Smooth muscle cell (in vitro differentiated cells): ENCODE measurements around the gene BSND. TPM values are rescaled to one million over a fixed set of nuclear protein-coding genes. Genes with fewer than 3 reads are reported as not detected.

Experiments used
- DNase-seq: peaks from one replicate; lab custom pipeline; 2025; ENCODE audit not compliant: unreplicated experiment; lab: John Stamatoyannopoulos, UW
- H2AFZ ChIP-seq: fragments of 200-600 bp; sonication (generic); 2 replicates; pipeline ENCODE4 v1.6.0; 2016; ENCODE audit warnings: antibody characterized with exemption, low read depth, mild to moderate bottlenecking
- H3F3A ChIP-seq: fragments of 200-600 bp; sonication (generic); 2 replicates; pipeline ENCODE4 v1.6.0; 2017; ENCODE audit warnings: antibody characterized with exemption, low read depth
- H3K27ac ChIP-seq: fragments of 200-600 bp; sonication (generic); 2 replicates; pipeline ENCODE4 v1.5.1; 2016; ENCODE audit warnings: low read depth, mild to moderate bottlenecking
- H3K27me3 ChIP-seq: fragments of 200-600 bp; sonication (generic); 2 replicates; pipeline ENCODE4 v1.6.1; 2016; ENCODE audit warnings: low read depth, mild to moderate bottlenecking
- H3K36me3 ChIP-seq: fragments of 200-600 bp; sonication (generic); 2 replicates; pipeline ENCODE4 v1.5.1; 2016; ENCODE audit warnings: low read depth
- H3K4me1 ChIP-seq: fragments of 200-600 bp; sonication (generic); 2 replicates; pipeline ENCODE4 v1.5.1; 2016; ENCODE audit warnings: low read depth
- H3K4me2 ChIP-seq: fragments of 200-600 bp; sonication (generic); 2 replicates; pipeline ENCODE4 v1.6.0; 2016; ENCODE audit warnings: mild to moderate bottlenecking
- H3K4me3 ChIP-seq: fragments of 200-600 bp; sonication (generic); 2 replicates; pipeline ENCODE4 v1.5.1; 2016; ENCODE audit warnings: mild to moderate bottlenecking
- H3K79me2 ChIP-seq: fragments of 200-600 bp; sonication (generic); 2 replicates; pipeline ENCODE4 v1.6.0; 2016; ENCODE audit warnings: low read depth, mild to moderate bottlenecking
- H3K9ac ChIP-seq: fragments of 200-600 bp; sonication (generic); 2 replicates; pipeline ENCODE4 v1.6.0; 2016; ENCODE audit warnings: low read depth
- H3K9me3 ChIP-seq: fragments of 200-600 bp; sonication (generic); replicated peaks from 2 replicates; pipeline ENCODE4 v1.5.1; 2016; ENCODE audit warnings: low read depth
- H4K20me1 ChIP-seq: fragments of 200-600 bp; sonication (generic); 2 replicates; pipeline ENCODE4 v1.6.0; 2016; ENCODE audit warnings: low read depth
- CTCF ChIP-seq: fragments of 200-600 bp; sonication (generic); IDR thresholded peaks from 2 replicates; pipeline ENCODE4 v1.5.1; 2017; ENCODE audit warnings: borderline replicate concordance, mild to moderate bottlenecking, antibody characterized with exemption; ENCODE audit not compliant: insufficient read depth, poor library complexity, severe bottlenecking
- WGBS: methylation state at CpG from one replicate; pipeline ENCODE4 v1.1.7; 2016; ENCODE audit warnings: low lambda C conversion rate; 5-methylcytosine and 5-hydroxymethylcytosine counted together
- polyA plus RNA-seq: library from polyadenylated mRNA; unstranded; fragments of >200 nt; fragmentation: Nextera tagmentation; extraction: Ambion mirVana; gene quantifications from 2 replicates; pipeline ENCODE4 v1.2.1, GENCODE V29; 2016
- total RNA-seq: library from RNA; depleted of rRNA; stranded (reverse); fragments of >200 nt; gene quantifications from 2 replicates; pipeline ENCODE4 v1.2.3, GENCODE V29; 2014

The BSND gene
- total and polyA plus RNA-seq, 2 experiments from 2014 or later, result not detected

- Histone ChIP-seq H3F3A (no peaks in the 10 kb centered on the region), H3K4me2 (no peak overlapping the region), H3K4me1 (no peaks in the 10 kb centered on the region), H3K27ac (no peak overlapping the region), H2AFZ (no peak overlapping the region), H3K9ac (no peak overlapping the region), H3K4me3 (no peak overlapping the region), H3K27me3 (no peaks in the 10 kb centered on the region), H3K36me3 (no peaks in the 10 kb centered on the region), H3K9me3 (no peaks in the 10 kb centered on the region), H4K20me1 (no peaks in the 10 kb centered on the region), H3K79me2 (no peaks in the 10 kb centered on the region)
- no peak for DNase-seq
- 79% methylated on average over 9 of the region's 9 CpGs for WGBS
- no peak for TF ChIP-seq CTCF
Measured at GRCh38 chr1:55051621-55052020, 52.9 kb downstream of the BSND start.

GRCh38 chr1:55052221-55053142, 53.7 kb downstream of the BSND start:
- Histone ChIP-seq H4K20me1 (no peaks in the 10 kb centered on the region), H3K27ac (no peak overlapping the region), H3F3A (no peaks in the 10 kb centered on the region), H3K4me2 (no peak overlapping the region), H3K4me3 (no peak overlapping the region), H3K27me3 (no peaks in the 10 kb centered on the region), H3K4me1 (no peaks in the 10 kb centered on the region), H3K79me2 (no peaks in the 10 kb centered on the region), H2AFZ (no peak overlapping the region), H3K9ac (no peak overlapping the region), H3K36me3 (no peaks in the 10 kb centered on the region), H3K9me3 (no peaks in the 10 kb centered on the region)
- no peak for TF ChIP-seq CTCF
- no peak for DNase-seq
- WGBS, result 92% methylated on average over 26 of the region's 29 CpGs

DNA sequence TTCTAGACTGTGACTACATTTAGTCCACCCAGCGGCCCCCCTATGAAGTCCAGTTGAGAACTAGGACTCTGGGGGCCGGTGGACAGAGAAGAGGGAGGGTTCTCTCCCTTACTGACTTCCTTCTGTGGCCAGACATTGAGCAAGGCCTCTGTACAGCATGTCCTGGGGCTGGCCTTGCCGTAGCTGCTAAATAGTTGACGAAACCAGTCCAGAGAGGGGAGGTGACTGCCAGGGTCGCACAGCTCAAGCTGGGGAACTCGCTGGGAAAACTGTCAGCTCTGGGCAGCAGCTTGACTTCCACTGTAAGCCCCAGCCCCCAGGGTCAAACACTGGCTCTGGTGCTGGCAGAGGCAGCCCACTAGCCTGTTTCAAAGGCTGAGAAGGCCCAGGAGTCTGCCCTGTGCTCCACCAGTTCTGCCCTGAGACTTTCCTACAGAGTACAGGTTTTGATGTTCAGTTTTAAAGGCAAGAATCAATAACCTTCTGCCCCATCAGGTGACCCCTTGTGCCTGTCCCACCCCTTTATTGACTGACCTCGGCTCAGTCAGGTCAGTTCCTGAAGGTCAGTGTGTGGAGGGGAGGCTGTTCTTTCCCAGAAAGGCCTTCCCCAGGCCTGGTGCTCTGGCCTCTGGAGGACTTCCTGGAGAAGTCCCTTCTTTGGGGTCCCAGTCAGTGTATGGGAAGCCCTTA, 54.7 kb downstream of the BSND start:
- Histone ChIP-seq H3K9ac (no peak overlapping the region), H3K27ac (no peak overlapping the region), H3K4me1 (no peaks in the 10 kb centered on the region), H3K27me3 (no peaks in the 10 kb centered on the region), H3K4me3 (no peak overlapping the region), H3K4me2 (no peak overlapping the region), H3K79me2 (no peaks in the 10 kb centered on the region), H3F3A (no peaks in the 10 kb centered on the region), H2AFZ (no peak overlapping the region), H3K36me3 (no peaks in the 10 kb centered on the region), H4K20me1 (no peaks in the 10 kb centered on the region), H3K9me3 (no peaks in the 10 kb centered on the region)
- no peak for TF ChIP-seq CTCF
- DNase-seq, result no peak
- WGBS, result 77% methylated on average over 6 of the region's 7 CpGs
